ENCODE results near the gene ZBTB8OS.

The ZBTB8OS gene

DNA sequence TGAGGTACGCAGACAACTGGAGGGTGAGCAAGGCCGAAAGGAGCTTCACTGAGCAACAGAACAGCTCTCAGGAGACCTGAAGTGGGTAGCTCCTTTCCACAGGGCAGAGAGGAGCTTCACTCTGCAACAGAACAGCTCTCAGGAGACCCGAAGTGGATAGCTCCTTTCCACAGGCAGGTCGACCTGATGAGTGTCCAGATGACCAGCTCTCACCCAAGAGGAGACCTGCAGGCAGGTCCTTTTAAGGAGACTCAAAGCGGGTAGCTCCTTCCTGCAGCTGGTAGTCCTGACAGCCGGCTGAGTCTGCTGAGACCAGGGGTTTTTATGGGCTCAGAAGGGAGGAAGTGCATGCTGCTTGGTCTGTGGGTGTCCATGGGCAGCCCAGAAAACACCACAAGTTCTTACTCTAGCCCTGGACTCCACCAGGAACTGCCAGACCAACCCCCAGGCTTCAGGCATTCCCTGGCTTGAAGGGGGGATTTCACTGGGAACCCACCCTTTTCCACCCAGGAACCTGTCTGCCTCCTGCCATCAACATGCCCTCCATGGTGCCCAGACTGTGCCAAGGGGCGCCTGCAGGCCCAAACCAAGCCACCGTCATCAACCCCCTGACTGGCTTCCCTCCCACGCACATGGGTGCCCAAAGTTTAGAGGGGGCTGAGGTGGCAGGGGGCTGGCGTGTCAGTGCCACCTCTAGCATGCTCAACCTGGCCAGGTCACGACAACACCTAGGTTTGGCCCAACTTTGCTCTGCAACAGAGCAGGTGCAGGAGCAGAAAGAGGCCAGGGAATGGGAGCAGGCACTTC, 43.6 kb downstream of the ZBTB8OS start:
- no peak for DNase-seq

DNA sequence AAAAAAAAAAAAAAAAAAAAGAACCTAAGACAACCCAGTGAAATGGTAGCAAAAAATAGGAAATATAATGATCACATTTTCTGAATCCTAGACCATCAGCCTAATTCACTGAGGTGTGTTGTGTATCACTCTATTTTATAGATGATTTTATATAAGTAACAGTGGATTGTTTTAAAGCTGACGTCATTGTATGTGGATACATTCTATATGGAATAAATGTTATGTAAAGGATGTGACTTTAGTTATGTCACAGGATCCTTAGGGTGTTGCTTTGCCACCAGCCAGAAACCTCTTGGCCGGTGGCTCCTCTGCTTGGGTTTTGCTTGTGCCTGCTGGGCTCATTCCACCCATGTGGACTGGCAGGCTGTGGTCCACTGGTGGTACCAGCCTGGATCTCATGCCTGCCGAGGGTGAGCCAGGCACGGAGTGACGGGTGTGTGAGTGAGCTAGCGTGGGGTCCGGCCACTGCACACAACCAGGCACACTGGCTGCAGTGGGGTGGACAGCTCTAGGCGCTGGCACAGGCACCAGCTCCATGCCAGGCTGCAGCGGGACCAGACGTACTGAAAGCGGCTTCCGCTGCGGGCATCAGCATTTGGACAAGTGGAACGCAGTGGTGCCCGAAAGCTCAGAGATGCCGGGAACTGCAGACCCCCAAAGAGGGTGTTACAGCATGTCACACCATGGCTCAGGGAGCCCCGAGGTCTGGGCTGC, 44.5 kb downstream of the ZBTB8OS start:
- no peak for DNase-seq

DNA sequence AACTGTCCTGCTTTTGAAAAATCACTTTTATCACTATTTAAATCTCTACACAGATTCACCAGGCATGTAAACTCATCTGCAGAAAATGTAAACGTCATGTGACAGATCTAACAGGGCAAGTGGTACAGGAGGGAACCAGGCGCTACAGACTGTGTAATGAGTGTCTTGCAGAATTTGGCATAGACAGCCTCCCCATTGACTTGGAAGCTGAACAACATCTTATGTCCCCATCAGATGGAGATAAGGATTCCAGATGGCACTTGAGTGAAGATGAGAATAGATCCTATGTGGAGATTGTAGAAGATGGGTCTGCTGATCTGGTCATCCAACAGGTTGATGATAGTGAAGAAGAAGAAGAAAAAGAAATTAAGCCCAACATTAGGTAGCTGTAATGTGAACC, 50.3 kb downstream of the ZBTB8OS start:
- no peak for DNase-seq

DNA sequence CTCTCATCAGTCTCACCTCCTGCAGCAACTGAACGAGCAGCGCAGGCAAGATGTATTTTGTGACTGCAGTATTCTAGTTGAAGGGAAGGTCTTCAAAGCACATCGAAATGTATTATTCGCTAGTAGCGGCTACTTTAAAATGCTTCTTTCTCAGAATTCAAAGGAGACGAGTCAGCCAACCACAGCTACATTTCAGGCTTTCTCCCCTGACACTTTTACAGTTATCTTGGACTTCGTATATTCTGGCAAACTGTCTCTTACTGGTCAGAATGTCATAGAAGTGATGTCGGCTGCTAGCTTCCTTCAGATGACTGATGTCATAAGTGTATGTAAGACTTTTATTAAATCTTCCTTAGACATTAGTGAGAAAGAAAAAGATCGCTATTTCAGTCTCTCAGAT, 57.4 kb downstream of the ZBTB8OS start:
- no peak for DNase-seq

DNA sequence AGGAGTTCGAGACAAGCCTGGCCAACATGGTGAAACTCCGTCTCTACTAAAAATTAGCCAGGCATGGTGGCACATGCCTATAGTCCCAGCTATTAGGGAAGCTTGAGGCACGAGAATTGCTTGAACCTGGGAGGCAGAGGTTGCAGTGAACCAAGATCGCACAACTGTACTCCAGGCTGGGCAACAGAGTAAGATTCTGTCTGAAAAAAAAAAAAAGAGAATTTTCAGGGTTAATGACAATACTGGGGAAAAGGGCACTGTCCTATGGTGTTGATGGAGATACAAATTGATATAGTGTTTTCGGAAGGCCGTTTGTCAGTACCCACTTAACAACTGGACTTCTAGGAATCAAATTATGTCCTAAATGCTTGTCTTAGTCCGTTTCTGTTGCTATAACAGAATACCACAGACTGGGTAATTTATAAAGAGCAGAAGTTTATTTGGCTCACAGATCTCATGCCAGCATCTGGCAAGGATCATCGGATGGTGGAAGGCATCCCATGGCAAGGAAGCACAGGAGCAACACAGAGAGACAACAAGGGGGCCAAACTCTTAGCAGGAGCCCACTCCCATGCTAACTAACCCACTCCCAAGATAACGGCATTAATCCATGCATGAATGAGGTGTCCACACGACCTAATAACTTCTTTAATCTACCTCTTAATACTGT, 69.9 kb downstream of the ZBTB8OS start:
- no peak for DNase-seq
